Activated CD4-positive, alpha-beta T cell treated with anti-CD3 and anti-CD28 coated beads for 24 hours (primary cell): Measurements from ENCODE around the gene SLCO1C1.

Experiments
- DNase-seq, 2 donors: peaks; one replicate each; pipeline ENCODE4 v3.0.0-alpha.2; 2020; ENCODE audit warnings: low read depth in 2 of 2

Gene SLCO1C1

GRCh38 chr12:20798554-20798953, 103.4 kb downstream of the SLCO1C1 start:
- no peak for DNase-seq

- DNase-seq: no peak
Observed at GRCh38 chr12:20800160-20800559, 105.0 kb downstream of the SLCO1C1 start.

- DNase-seq: no peak
Observed at GRCh38 chr12:20801035-20801434, 105.9 kb downstream of the SLCO1C1 start.
